ENCODE results near the gene TPCN1. TPM values are rescaled to one million over a fixed set of nuclear protein-coding genes. Genes with fewer than 3 reads are reported as not detected.

TPCN1 gene
- total RNA-seq, 1 experiment from 2014 or later = 29.7 TPM

GRCh38 chr12:113326775-113327395, 105.6 kb downstream of the TPCN1 start:
- no peaks in the 10 kb centered on the region for H3K9me3 ChIP-seq (ENCODE audit: control insufficient read depth in 1 of 2, insufficient read depth in 1 of 2, low read depth in 1 of 2, low read length in 2 of 2)
- H3K27ac ChIP-seq (ENCODE audit: low read depth, low read length) = no peak overlapping the region
- H3K4me2 ChIP-seq (ENCODE audit: low read length) = no peak overlapping the region
- intact Hi-C loops (cut with micrococcal nuclease) = no loop called here
- DNase-seq (ENCODE audit: low read depth, low spot score) = no peak
- H4K20me1 ChIP-seq (ENCODE audit: insufficient read depth) = no peaks in the 10 kb centered on the region
- H3K27me3 ChIP-seq (ENCODE audit: insufficient read depth, low read length) = no peaks in the 10 kb centered on the region
- no peaks in the 10 kb centered on the region for H3K9me2 ChIP-seq (ENCODE audit: insufficient read depth)
- no peak overlapping the region for H2AFZ ChIP-seq (ENCODE audit: low read depth, low read length, poor library complexity, severe bottlenecking)
- H3K79me2 ChIP-seq (ENCODE audit: insufficient read depth, low read length) = peaks cover 4% of the 10 kb centered on the region; the same call in 1 of the 2 replicates
- H3K36me3 ChIP-seq (ENCODE audit: control insufficient read depth in 1 of 2, insufficient read depth in 2 of 2, low read length in 2 of 2) = peaks cover 0 to 11% of the 10 kb centered on the region in 2 experiments; a peak in 2 of 4 replicates
- no TSS peak for BruUV-seq (replicated peaks)
- ChIA-PET POLR2A (interaction anchor here (0.9 kb wide), 1 partner anchor 8 kb away, joined by 4 read pairs; the partner anchor contains the start of gene SLC8B1), CTCF (no interaction called here), RAD21 (ENCODE audit: low non-redundant PET in 1 of 2, low total read pairs in 2 of 2, uncharacterized antibody in 2 of 2, unreplicated experiment in 2 of 2) (no interaction called here)
- H3K4me3 ChIP-seq (replicated peaks in 1 of 2; ENCODE audit: low read depth in 1 of 2, low read length in 2 of 2) = no peak overlapping the region
- H3K9ac ChIP-seq (ENCODE audit: low read length) = no peak overlapping the region
- ATAC-seq = peak; percentile 23; the same call in 1 of the 2 replicates
- H3K4me1 ChIP-seq (ENCODE audit: control insufficient read depth in 1 of 2, insufficient read depth in 2 of 2, low read length in 2 of 2) = no peaks in the 10 kb centered on the region; a peak in 1 of 4 replicates
- no peak for TF ChIP-seq MAX (IDR thresholded peaks at IDR 0.05)
- TF ChIP-seq POLR2AphosphoS5 (IDR thresholded peaks at IDR 0.05; ENCODE audit: low read depth, low read length) = no peak
- no peak for TF ChIP-seq CEBPB (IDR thresholded peaks at IDR 0.05; ENCODE audit: low read depth)
- TF ChIP-seq SP1 (IDR thresholded peaks at IDR 0.05; ENCODE audit: low read depth) = no peak
- no peak for TF ChIP-seq ELF1 (IDR thresholded peaks at IDR 0.05; ENCODE audit: borderline replicate concordance, low read depth)
- no peak for TF ChIP-seq ZBTB33 (IDR thresholded peaks at IDR 0.05; ENCODE audit: extremely low read depth, insufficient replicate concordance, low read length)
- TF ChIP-seq SIN3A (IDR thresholded peaks at IDR 0.05; ENCODE audit: low read depth) = no peak

All from HCT116 (cell line).